C4-2B (cell line): Measurements from ENCODE around the gene IFNA6.

Source experiments
- ZFX ChIP-seq: fragments of 450-650 bp; IDR thresholded peaks from 2 replicates; pipeline ENCODE4 v1.6.1; 2017
- TF ChIP-seq, protein P1 (sequence below): fragments of 450-650 bp; conservative IDR thresholded peaks from 2 replicates; pipeline ENCODE4 v1.5.1; 2017; ENCODE audit warnings: mild to moderate bottlenecking

- TF ChIP-seq, protein P1, sequence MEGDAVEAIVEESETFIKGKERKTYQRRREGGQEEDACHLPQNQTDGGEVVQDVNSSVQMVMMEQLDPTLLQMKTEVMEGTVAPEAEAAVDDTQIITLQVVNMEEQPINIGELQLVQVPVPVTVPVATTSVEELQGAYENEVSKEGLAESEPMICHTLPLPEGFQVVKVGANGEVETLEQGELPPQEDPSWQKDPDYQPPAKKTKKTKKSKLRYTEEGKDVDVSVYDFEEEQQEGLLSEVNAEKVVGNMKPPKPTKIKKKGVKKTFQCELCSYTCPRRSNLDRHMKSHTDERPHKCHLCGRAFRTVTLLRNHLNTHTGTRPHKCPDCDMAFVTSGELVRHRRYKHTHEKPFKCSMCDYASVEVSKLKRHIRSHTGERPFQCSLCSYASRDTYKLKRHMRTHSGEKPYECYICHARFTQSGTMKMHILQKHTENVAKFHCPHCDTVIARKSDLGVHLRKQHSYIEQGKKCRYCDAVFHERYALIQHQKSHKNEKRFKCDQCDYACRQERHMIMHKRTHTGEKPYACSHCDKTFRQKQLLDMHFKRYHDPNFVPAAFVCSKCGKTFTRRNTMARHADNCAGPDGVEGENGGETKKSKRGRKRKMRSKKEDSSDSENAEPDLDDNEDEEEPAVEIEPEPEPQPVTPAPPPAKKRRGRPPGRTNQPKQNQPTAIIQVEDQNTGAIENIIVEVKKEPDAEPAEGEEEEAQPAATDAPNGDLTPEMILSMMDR = no peak
- peak; percentile 100 for TF ChIP-seq ZFX
These were observed 15.7 kb downstream of the IFNA6 start, which contains the start of gene KLHL9 for GRCh38 chr9:21334701-21335632.
